Osteoblast (primary cell): ENCODE results near the gene IFNA14. TPM values are rescaled to one million over a fixed set of nuclear protein-coding genes. Genes with fewer than 3 reads are reported as not detected.
"Not testable (repeated sequence)": the region's sequence is repeated elsewhere in the genome, so short reads cannot be mapped to it uniquely, and the experiment has no call there.

ENCODE experiments used
- DNase-seq: peaks from one replicate; pipeline ENCODE4 v3.0.0; 2011; ENCODE audit warnings: low spot score, mixed read lengths; ENCODE audit not compliant: insufficient read length; ENCODE audit errors: missing footprints
- H2AFZ ChIP-seq: 2 replicates; pipeline ENCODE4 v1.6.0; 2011; ENCODE audit warnings: mild to moderate bottlenecking, low read length
- H3K27ac ChIP-seq: 2 replicates; pipeline ENCODE4 v1.5.1; 2011; ENCODE audit warnings: mild to moderate bottlenecking, low read depth, low read length, moderate library complexity
- H3K27me3 ChIP-seq: 2 replicates; pipeline ENCODE4 v1.6.0; 2012; ENCODE audit warnings: mild to moderate bottlenecking, control low read depth, inconsistent platforms, low read length, moderate library complexity; ENCODE audit not compliant: insufficient read depth
- H3K36me3 ChIP-seq: 2 replicates; pipeline ENCODE4 v1.5.1; 2011; ENCODE audit warnings: mild to moderate bottlenecking, low read length, control low read depth, moderate library complexity; ENCODE audit not compliant: insufficient read depth
- H3K4me1 ChIP-seq: 2 replicates; pipeline ENCODE4 v1.5.1; 2011; ENCODE audit warnings: mild to moderate bottlenecking, low read length, control low read depth, moderate library complexity; ENCODE audit not compliant: insufficient read depth
- H3K4me2 ChIP-seq: 2 replicates; pipeline ENCODE4 v1.6.0; 2011; ENCODE audit warnings: mild to moderate bottlenecking, low read length; ENCODE audit not compliant: insufficient read depth
- H3K4me3 ChIP-seq: fragments of 200-600 bp; sonication (generic); 3 replicates; pipeline ENCODE4 v1.5.1; 2012; ENCODE audit warnings: mild to moderate bottlenecking, low read length, inconsistent platforms; ENCODE audit not compliant: insufficient read depth
- H3K79me2 ChIP-seq: 2 replicates; pipeline ENCODE4 v1.6.0; 2012; ENCODE audit warnings: mild to moderate bottlenecking, low read length, control low read depth, inconsistent platforms; ENCODE audit not compliant: insufficient read depth
- H3K9me3 ChIP-seq: 2 replicates; pipeline ENCODE4 v1.5.1; 2011; ENCODE audit warnings: low read depth, low read length, control low read depth
- H4K20me1 ChIP-seq: 2 replicates; pipeline ENCODE4 v1.6.0; 2012; ENCODE audit warnings: mild to moderate bottlenecking, low read length, control low read depth; ENCODE audit not compliant: insufficient read depth
- total RNA-seq: library from RNA; depleted of rRNA; stranded (reverse); fragments of >200 nt; gene quantifications from 2 replicates; pipeline ENCODE4 v1.2.3, GENCODE V29; 2012
- TF ChIP-seq, protein P1 (sequence below): IDR thresholded peaks from 2 replicates; pipeline ENCODE4 v1.5.1; 2011; ENCODE audit warnings: mild to moderate bottlenecking, low read depth, low read length, moderate library complexity; ENCODE audit errors: extremely low read depth

IFNA14 gene
- total RNA-seq, 1 donor, result not detected

DNA sequence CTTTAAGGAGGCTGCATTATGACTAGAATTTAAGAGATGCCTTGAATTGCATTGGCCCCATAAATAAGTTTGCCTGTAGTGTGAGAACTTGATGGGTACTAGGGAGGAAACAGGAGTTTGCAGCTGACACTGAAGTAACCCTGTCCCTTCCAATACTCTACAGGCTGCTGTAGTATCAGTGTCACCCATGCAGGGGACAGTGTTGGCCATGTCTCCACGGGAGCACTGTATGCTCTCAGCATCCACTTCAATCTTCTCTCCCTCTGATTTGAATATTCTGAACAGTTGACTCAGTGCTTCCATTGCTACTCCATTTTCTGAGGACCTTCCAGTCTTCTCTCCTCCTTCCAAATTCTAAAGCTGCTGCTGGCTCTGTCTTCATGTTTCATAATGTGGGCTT is 11.4 kb upstream of the IFNA14 start:
- Histone ChIP-seq H3K4me1 (peaks cover 3% of the 10 kb centered on the region), H3K4me3 (no peak overlapping the region), H3K9me3 (no peaks in the 10 kb centered on the region), H3K79me2 (no peaks in the 10 kb centered on the region), H3K27ac (no peak overlapping the region), H4K20me1 (no peaks in the 10 kb centered on the region), H3K27me3 (peaks cover 23% of the 10 kb centered on the region), H3K4me2 (no peak overlapping the region), H3K36me3 (no peaks in the 10 kb centered on the region), H2AFZ (no peak overlapping the region)
- TF ChIP-seq, protein P1, sequence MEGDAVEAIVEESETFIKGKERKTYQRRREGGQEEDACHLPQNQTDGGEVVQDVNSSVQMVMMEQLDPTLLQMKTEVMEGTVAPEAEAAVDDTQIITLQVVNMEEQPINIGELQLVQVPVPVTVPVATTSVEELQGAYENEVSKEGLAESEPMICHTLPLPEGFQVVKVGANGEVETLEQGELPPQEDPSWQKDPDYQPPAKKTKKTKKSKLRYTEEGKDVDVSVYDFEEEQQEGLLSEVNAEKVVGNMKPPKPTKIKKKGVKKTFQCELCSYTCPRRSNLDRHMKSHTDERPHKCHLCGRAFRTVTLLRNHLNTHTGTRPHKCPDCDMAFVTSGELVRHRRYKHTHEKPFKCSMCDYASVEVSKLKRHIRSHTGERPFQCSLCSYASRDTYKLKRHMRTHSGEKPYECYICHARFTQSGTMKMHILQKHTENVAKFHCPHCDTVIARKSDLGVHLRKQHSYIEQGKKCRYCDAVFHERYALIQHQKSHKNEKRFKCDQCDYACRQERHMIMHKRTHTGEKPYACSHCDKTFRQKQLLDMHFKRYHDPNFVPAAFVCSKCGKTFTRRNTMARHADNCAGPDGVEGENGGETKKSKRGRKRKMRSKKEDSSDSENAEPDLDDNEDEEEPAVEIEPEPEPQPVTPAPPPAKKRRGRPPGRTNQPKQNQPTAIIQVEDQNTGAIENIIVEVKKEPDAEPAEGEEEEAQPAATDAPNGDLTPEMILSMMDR, result no peak
- no peak for DNase-seq

DNA sequence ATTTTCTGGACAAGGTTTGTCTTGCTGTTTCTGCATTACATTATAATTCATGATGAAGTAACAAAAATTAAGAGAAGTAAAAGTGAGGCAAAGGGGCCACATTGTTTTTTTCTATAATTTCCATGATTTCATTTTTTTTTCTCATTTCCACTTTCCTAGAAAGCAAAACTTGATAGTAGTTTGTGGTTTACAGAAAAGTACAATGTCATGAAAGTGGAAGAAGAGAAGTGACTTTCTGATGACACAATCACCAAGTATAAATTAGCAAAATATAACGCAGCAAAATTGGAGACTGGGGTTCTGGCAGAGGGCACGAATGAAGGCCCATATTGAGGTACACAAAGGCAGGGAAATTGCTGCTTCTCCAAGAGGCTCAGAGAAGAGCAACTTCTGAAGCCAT is 5.0 kb upstream of the IFNA14 start:
- Histone ChIP-seq H3K27ac (no peak overlapping the region), H3K79me2 (no peaks in the 10 kb centered on the region), H3K4me3 (no peak overlapping the region), H3K4me2 (no peak overlapping the region), H4K20me1 (no peaks in the 10 kb centered on the region), H2AFZ (no peak overlapping the region), H3K27me3 (peaks cover 15% of the 10 kb centered on the region), H3K36me3 (no peaks in the 10 kb centered on the region), H3K4me1 (no peaks in the 10 kb centered on the region), H3K9me3 (no peaks in the 10 kb centered on the region)
- no peak for DNase-seq
- TF ChIP-seq, protein P1, result no peak

DNA sequence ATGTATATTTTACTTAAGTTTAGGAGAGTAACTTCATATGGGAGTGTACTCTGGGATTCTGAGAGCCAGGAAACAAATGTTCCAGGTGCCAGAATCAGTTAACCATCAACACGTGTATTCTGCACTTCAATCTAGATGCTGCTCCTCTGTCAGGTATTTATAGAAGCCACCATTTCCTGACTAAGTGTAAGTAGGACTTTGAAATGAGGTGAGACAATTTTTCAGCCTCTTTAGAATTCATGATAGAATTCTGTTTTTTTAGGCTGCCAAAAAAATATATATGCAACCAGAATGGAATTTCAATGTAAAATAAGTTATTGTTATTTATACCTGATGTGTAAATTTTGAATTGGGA is 3.5 kb downstream of the IFNA14 start:
- H3K4me2 ChIP-seq, H3K9me3 ChIP-seq, H3K27me3 ChIP-seq, DNase-seq, H3K36me3 ChIP-seq, H3K27ac ChIP-seq, H3K79me2 ChIP-seq, H4K20me1 ChIP-seq, H3K4me1 ChIP-seq, H2AFZ ChIP-seq, H3K4me3 ChIP-seq: not testable (repeated sequence)

DNA sequence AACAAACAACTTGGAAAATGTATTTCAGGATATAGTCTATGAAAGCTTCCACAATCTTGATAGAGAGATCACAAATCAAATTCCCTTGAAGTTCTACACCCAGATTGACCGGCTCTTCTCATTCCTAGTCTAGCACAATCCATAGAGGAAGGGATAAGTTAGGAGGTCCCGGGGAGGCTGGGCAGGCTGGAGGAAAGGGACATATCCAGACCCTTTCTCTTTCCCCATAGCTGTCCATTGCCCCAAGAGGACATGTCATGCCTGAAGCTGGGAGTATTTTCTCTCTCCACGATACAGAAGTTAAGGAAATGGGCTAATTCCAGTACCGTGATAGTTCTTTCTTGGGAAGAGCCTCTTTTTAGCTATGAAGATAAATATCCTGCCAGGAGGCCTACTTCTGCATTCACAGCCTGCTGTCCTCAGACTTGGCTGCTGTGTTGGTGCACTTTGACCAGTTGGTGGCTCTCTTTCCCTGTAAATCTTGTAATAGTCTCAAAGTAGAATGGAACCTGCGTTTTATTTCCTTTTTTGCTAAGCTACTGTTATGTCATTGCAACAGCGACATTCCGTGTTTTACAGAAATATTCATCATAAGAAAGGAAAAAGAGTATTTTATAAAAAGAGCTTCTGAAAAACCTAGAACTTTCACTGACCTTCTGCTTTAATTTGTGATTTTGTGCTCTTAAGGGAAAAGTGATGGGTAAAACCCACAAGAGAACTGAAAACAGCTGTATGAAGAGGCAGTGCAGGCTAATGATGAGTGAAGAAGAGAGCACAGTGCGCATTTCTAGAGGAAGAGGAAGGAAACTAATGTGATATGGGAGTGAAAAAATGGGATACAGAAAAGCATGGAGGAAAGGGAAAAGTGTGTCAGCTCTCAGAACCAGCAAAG is 4.1 kb downstream of the IFNA14 start:
- DNase-seq, result peak; percentile 30
- H2AFZ ChIP-seq, H3K36me3 ChIP-seq, H3K27ac ChIP-seq, H3K27me3 ChIP-seq, H4K20me1 ChIP-seq, H3K79me2 ChIP-seq, H3K4me1 ChIP-seq, H3K9me3 ChIP-seq, H3K4me3 ChIP-seq, H3K4me2 ChIP-seq: not testable (repeated sequence)
- TF ChIP-seq, protein P1, result peak; percentile 59
